Neuronal stem cell (in vitro differentiated cells): ENCODE data around the gene LAMP1. TPM values are rescaled to one million over a fixed set of nuclear protein-coding genes. Genes with fewer than 3 reads are reported as not detected.
"Not testable (repeated sequence)": the region's sequence is repeated elsewhere in the genome, so short reads cannot be mapped to it uniquely, and the experiment has no call there.

Experiments used
- DNase-seq: peaks from one replicate; pipeline ENCODE4 v3.0.0-alpha.2; 2013; ENCODE audit warnings: low spot score
- H2AFZ ChIP-seq: one replicate; pipeline ENCODE4 v1.6.1; 2013; ENCODE audit warnings: mild to moderate bottlenecking, low read length, inconsistent platforms
- H2AK5ac ChIP-seq: 2 replicates; pipeline ENCODE4 v1.6.1; 2013; ENCODE audit warnings: low read depth, mild to moderate bottlenecking, inconsistent platforms, low read length, moderate library complexity, mixed read lengths
- H2BK120ac ChIP-seq: 2 replicates; pipeline ENCODE4 v1.6.1; 2013; ENCODE audit warnings: low read depth, mild to moderate bottlenecking, inconsistent platforms, low read length, moderate library complexity, mixed read lengths
- H2BK12ac ChIP-seq: one replicate; pipeline ENCODE4 v1.6.1; 2013; ENCODE audit warnings: low read length, inconsistent platforms
- H2BK15ac ChIP-seq: 2 replicates; pipeline ENCODE4 v1.6.1; 2013; ENCODE audit warnings: mild to moderate bottlenecking, low read length, inconsistent platforms, mixed read lengths
- H2BK5ac ChIP-seq: one replicate; pipeline ENCODE4 v1.6.1; 2013; ENCODE audit warnings: inconsistent platforms, mild to moderate bottlenecking, low read length, moderate library complexity
- H3K14ac ChIP-seq: one replicate; pipeline ENCODE4 v1.6.1; 2013; ENCODE audit warnings: low read length, inconsistent platforms
- H3K18ac ChIP-seq: 2 replicates; pipeline ENCODE4 v1.6.1; 2013; ENCODE audit warnings: low read length, inconsistent platforms
- H3K23ac ChIP-seq: 2 replicates; pipeline ENCODE4 v1.6.1; 2013; ENCODE audit warnings: low read depth, mild to moderate bottlenecking, mixed read lengths, low read length, inconsistent platforms; ENCODE audit not compliant: poor library complexity
- H3K27ac ChIP-seq: replicated peaks from 3 replicates; pipeline ENCODE4 v1.5.1; 2013; ENCODE audit warnings: low read length, inconsistent platforms
- H3K27me3 ChIP-seq, 3 experiments: 2 replicates each; pipeline ENCODE4 v1.6.1; 2013; ENCODE audit warnings: low read length in 3 of 3, mild to moderate bottlenecking in 2 of 3, inconsistent platforms in 1 of 3, low read depth in 1 of 3, mixed read lengths in 1 of 3, moderate library complexity in 1 of 3; ENCODE audit not compliant: control insufficient read depth in 3 of 3, insufficient read depth in 3 of 3
- H3K36me3 ChIP-seq, 2 donors: replicated peaks in 1 of 2; 2 replicates each; pipeline ENCODE4 v1.6.1; 2013; ENCODE audit warnings: low read length in 2 of 2; ENCODE audit not compliant: control insufficient read depth in 2 of 2, insufficient read depth in 2 of 2
- H3K4ac ChIP-seq: 2 replicates; pipeline ENCODE4 v1.6.1; 2013; ENCODE audit warnings: inconsistent platforms, mild to moderate bottlenecking, low read length, moderate library complexity
- H3K4me1 ChIP-seq, 2 donors: 1 replicate in 1 of 2; 2 replicates in 1 of 2; pipeline ENCODE4 v1.6.1; 2013; ENCODE audit warnings: low read length in 2 of 2, low read depth in 1 of 2; ENCODE audit not compliant: control insufficient read depth in 2 of 2, insufficient read depth in 1 of 2
- H3K4me2 ChIP-seq: one replicate; pipeline ENCODE4 v1.6.1; 2013; ENCODE audit warnings: mild to moderate bottlenecking, low read length, inconsistent platforms; ENCODE audit not compliant: insufficient read depth, poor library complexity, severe bottlenecking
- H3K4me3 ChIP-seq, 2 donors: 2 replicates each; pipeline ENCODE4 v1.5.1; 2013; ENCODE audit warnings: low read length in 2 of 2, mild to moderate bottlenecking in 2 of 2, inconsistent platforms in 1 of 2, moderate library complexity in 1 of 2
- H3K79me1 ChIP-seq: one replicate; pipeline ENCODE4 v1.6.1; 2013; ENCODE audit warnings: low read depth, mild to moderate bottlenecking, inconsistent platforms, low read length, moderate library complexity
- H3K9ac ChIP-seq: one replicate; pipeline ENCODE4 v1.6.1; 2013; ENCODE audit warnings: mild to moderate bottlenecking, low read depth, low read length, inconsistent platforms; ENCODE audit not compliant: poor library complexity
- H3K9me3 ChIP-seq, 2 donors: replicated peaks in 1 of 2; 2 replicates each; pipeline versions ENCODE3 to v1.6.1; 2013; ENCODE audit warnings: low read length in 2 of 2, mild to moderate bottlenecking in 2 of 2, inconsistent platforms in 1 of 2, low read depth in 1 of 2, mixed read lengths in 1 of 2, moderate library complexity in 1 of 2; ENCODE audit not compliant: control insufficient read depth in 2 of 2, insufficient read depth in 1 of 2
- H4K8ac ChIP-seq: one replicate; pipeline ENCODE4 v1.6.1; 2013; ENCODE audit warnings: low read depth, mild to moderate bottlenecking, inconsistent platforms, low read length, moderate library complexity
- H4K91ac ChIP-seq: one replicate; pipeline ENCODE4 v1.6.1; 2013; ENCODE audit warnings: low read length, low read depth, mild to moderate bottlenecking, inconsistent platforms; ENCODE audit not compliant: poor library complexity
- WGBS, 2 donors: extraction: QIAGEN DNeasy Blood & Tissue Kit; methylation state at CpG; one replicate each; pipeline ENCODE4 v1.1.7; 2013; ENCODE audit warnings: missing lambda C conversion rate in 2 of 2, mixed read lengths in 1 of 2; ENCODE audit not compliant: insufficient read length in 2 of 2, insufficient replicate concordance in 1 of 2; ENCODE audit errors: extremely low coverage in 2 of 2; 5-methylcytosine and 5-hydroxymethylcytosine counted together
- polyA plus RNA-seq, 2 experiments: library from polyadenylated mRNA; stranded (reverse); fragments of 200-250 nt; gene quantifications; one replicate each; pipeline ENCODE4 v1.2.3, GENCODE V29; 2013

LAMP1 gene, protein sequence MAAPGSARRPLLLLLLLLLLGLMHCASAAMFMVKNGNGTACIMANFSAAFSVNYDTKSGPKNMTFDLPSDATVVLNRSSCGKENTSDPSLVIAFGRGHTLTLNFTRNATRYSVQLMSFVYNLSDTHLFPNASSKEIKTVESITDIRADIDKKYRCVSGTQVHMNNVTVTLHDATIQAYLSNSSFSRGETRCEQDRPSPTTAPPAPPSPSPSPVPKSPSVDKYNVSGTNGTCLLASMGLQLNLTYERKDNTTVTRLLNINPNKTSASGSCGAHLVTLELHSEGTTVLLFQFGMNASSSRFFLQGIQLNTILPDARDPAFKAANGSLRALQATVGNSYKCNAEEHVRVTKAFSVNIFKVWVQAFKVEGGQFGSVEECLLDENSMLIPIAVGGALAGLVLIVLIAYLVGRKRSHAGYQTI
- 43.5 TPM for polyA plus RNA-seq (2013, experiment 1 of 2)
- 44.0 TPM for polyA plus RNA-seq (2013, experiment 2 of 2)

- Histone ChIP-seq H3K27ac (peak within 1 kb of the TSS; percentile 19), H3K14ac (peak within 1 kb of the TSS; percentile 94), H3K79me1 (peaks cover 6% of the 10 kb centered on the region)
Measured at GRCh38 chr13:113296823-113297369, at the start of gene LAMP1. Gene LAMP1, plus strand, starts transcription at chr13:113297239. Its CDS starts 196 bp downstream, at chr13:113297435.

GRCh38 chr13:113252516-113253095 is 44.4 kb upstream of the LAMP1 start:
- Histone ChIP-seq H3K4ac (no peak overlapping the region), H2BK15ac (no peak overlapping the region), H3K36me3 (peaks cover 43 to 100% of the 10 kb centered on the region in 2 donors), H3K4me1 (no peaks in the 10 kb centered on the region), H3K4me2 (no peak overlapping the region), H3K14ac (no peak overlapping the region), H3K9ac (no peak overlapping the region), H3K9me3 (peaks cover 3 to 4% of the 10 kb centered on the region in 2 donors), H2BK5ac (no peak overlapping the region), H3K18ac (no peak overlapping the region), H3K23ac (no peak overlapping the region), H3K27ac (no peak overlapping the region), H3K27me3 (no peaks in the 10 kb centered on the region), H2AK5ac (no peak overlapping the region), H3K79me1 (peaks cover 2% of the 10 kb centered on the region), H2BK120ac (no peak overlapping the region), H3K4me3 (no peak overlapping the region), H4K8ac (no peak overlapping the region), H2BK12ac (no peak overlapping the region), H4K91ac (no peak overlapping the region), H2AFZ (no peak overlapping the region)
- WGBS, 2 donors = no CpG with 5 or more reads among the region's 11 CpGs
- DNase-seq = no peak

More at GRCh38 chr13:113296823-113297369, at the start of gene LAMP1:
- Histone ChIP-seq H2BK12ac (peak within 1 kb of the TSS; percentile 41), H2BK15ac (peak within 1 kb of the TSS; percentile 81), H3K36me3 (no peaks in the 10 kb centered on the region), H3K18ac (peak within 1 kb of the TSS; percentile 85), H2AK5ac (peak within 1 kb of the TSS; percentile 81), H2BK5ac (peak within 1 kb of the TSS; percentile 90), H3K9me3 (no peaks in the 10 kb centered on the region), H3K9ac (peak within 1 kb of the TSS; percentile 88), H3K4me3 (peak within 1 kb of the TSS; percentile 93 to 94), H2BK120ac (peak within 1 kb of the TSS; percentile 17), H2AFZ (peak within 1 kb of the TSS; percentile 99), H3K27me3 (no peaks in the 10 kb centered on the region), H4K8ac (peak within 1 kb of the TSS; percentile 65), H3K4me1 (peaks cover 6 to 9% of the 10 kb centered on the region in 2 donors), H3K4me2 (peak within 1 kb of the TSS; percentile 96), H3K4ac (no peak within 1 kb of the TSS), H4K91ac (no peak within 1 kb of the TSS), H3K23ac (peak within 1 kb of the TSS; percentile 55)
- DNase-seq = peak; percentile 99
- no CpG with 5 or more reads among the region's 74 CpGs for WGBS, 2 donors

- no CpG with 5 or more reads among the region's 6 CpGs for WGBS, 2 donors
- not testable (repeated sequence) for H3K27me3 ChIP-seq, H2AK5ac ChIP-seq, H2BK15ac ChIP-seq, H4K91ac ChIP-seq, H3K4me3 ChIP-seq, H3K4ac ChIP-seq, H2BK5ac ChIP-seq, H3K9me3 ChIP-seq, H3K4me2 ChIP-seq, DNase-seq, H3K27ac ChIP-seq, H2BK120ac ChIP-seq, H3K14ac ChIP-seq, H2AFZ ChIP-seq, H3K4me1 ChIP-seq, H3K18ac ChIP-seq, H4K8ac ChIP-seq, H3K79me1 ChIP-seq, H3K9ac ChIP-seq, H3K23ac ChIP-seq, H2BK12ac ChIP-seq
- H3K36me3 ChIP-seq = peaks cover 31 to 95% of the 10 kb centered on the region in 2 donors
Measured at GRCh38 chr13:113257908-113258307, 39.1 kb upstream of the LAMP1 start.
